Mesothelial cell of epicardium (in vitro differentiated cells): ENCODE measurements around the gene GPR132. TPM values are rescaled to one million over a fixed set of nuclear protein-coding genes. Genes with fewer than 3 reads are reported as not detected.
"Not testable (repeated sequence)": the region's sequence is repeated elsewhere in the genome, so short reads cannot be mapped to it uniquely, and the experiment has no call there.

Experiments
- DNase-seq, 2 experiments: peaks; one replicate each; pipeline ENCODE4 v3.0.0; 2021; ENCODE audit warnings: low spot score in 2 of 2; ENCODE audit not compliant: unreplicated experiment in 2 of 2
- H3K27ac Mint-ChIP-seq: 2 replicates; pipeline ENCODE4 v1.8.0; 2021; ENCODE audit warnings: mixed read lengths
- H3K27me3 Mint-ChIP-seq: 2 replicates; pipeline ENCODE4 v1.8.0; 2021; ENCODE audit warnings: low read depth, mixed read lengths
- H3K36me3 Mint-ChIP-seq: 2 replicates; pipeline ENCODE4 v1.8.0; 2021; ENCODE audit warnings: mixed read lengths
- H3K4me1 Mint-ChIP-seq: 2 replicates; pipeline ENCODE4 v1.8.0; 2021; ENCODE audit warnings: mixed read lengths
- H3K4me3 Mint-ChIP-seq: 2 replicates; pipeline ENCODE4 v1.8.0; 2021; ENCODE audit warnings: mild to moderate bottlenecking, moderate library complexity, mixed read lengths
- H3K9me3 Mint-ChIP-seq: 2 replicates; pipeline ENCODE4 v1.8.0; 2021; ENCODE audit warnings: mixed read lengths
- total RNA-seq: library from RNA; stranded (reverse); gene quantifications from 3 replicates; pipeline ENCODE4 v1.2.1, GENCODE V29; 2021
- TF ChIP-seq, protein P1 (sequence below): fragments of 200-600 bp; sonication (generic); IDR thresholded peaks from one replicate; pipeline ENCODE4 v1.5.0; 2021; ENCODE audit warnings: antibody characterized with exemption; ENCODE audit not compliant: unreplicated experiment

Gene GPR132
- total RNA-seq, 1 donor from 2014 or later, result 1.6 TPM

- no peaks in the 10 kb centered on the region for H3K36me3 Mint-ChIP-seq
- H3K4me1 Mint-ChIP-seq, result peaks cover 15% of the 10 kb centered on the region
- no peak for DNase-seq
- H3K4me3 Mint-ChIP-seq, result no peak overlapping the region
- TF ChIP-seq, protein P1, sequence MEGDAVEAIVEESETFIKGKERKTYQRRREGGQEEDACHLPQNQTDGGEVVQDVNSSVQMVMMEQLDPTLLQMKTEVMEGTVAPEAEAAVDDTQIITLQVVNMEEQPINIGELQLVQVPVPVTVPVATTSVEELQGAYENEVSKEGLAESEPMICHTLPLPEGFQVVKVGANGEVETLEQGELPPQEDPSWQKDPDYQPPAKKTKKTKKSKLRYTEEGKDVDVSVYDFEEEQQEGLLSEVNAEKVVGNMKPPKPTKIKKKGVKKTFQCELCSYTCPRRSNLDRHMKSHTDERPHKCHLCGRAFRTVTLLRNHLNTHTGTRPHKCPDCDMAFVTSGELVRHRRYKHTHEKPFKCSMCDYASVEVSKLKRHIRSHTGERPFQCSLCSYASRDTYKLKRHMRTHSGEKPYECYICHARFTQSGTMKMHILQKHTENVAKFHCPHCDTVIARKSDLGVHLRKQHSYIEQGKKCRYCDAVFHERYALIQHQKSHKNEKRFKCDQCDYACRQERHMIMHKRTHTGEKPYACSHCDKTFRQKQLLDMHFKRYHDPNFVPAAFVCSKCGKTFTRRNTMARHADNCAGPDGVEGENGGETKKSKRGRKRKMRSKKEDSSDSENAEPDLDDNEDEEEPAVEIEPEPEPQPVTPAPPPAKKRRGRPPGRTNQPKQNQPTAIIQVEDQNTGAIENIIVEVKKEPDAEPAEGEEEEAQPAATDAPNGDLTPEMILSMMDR, result no peak
- no peak overlapping the region for H3K27ac Mint-ChIP-seq
- H3K9me3 Mint-ChIP-seq, result no peaks in the 10 kb centered on the region
- H3K27me3 Mint-ChIP-seq, result peaks cover 23% of the 10 kb centered on the region
Observed at GRCh38 chr14:105030836-105031396, 34.3 kb downstream of the GPR132 start.

GRCh38 chr14:105030194-105030593, 35.0 kb downstream of the GPR132 start:
- no peak for DNase-seq
- H3K4me3 Mint-ChIP-seq, result no peak overlapping the region
- peaks cover 23% of the 10 kb centered on the region for H3K27me3 Mint-ChIP-seq
- no peak overlapping the region for H3K27ac Mint-ChIP-seq
- H3K4me1 Mint-ChIP-seq, result peaks cover 15% of the 10 kb centered on the region
- no peaks in the 10 kb centered on the region for H3K36me3 Mint-ChIP-seq
- no peaks in the 10 kb centered on the region for H3K9me3 Mint-ChIP-seq
- TF ChIP-seq, protein P1, result no peak

GRCh38 chr14:105029402-105029801, 35.8 kb downstream of the GPR132 start:
- no peak for DNase-seq
- no peaks in the 10 kb centered on the region for H3K9me3 Mint-ChIP-seq
- TF ChIP-seq, protein P1, result no peak
- H3K36me3 Mint-ChIP-seq, result no peaks in the 10 kb centered on the region
- no peak overlapping the region for H3K4me3 Mint-ChIP-seq
- peaks cover 15% of the 10 kb centered on the region for H3K4me1 Mint-ChIP-seq
- peaks cover 18% of the 10 kb centered on the region for H3K27me3 Mint-ChIP-seq
- H3K27ac Mint-ChIP-seq, result no peak overlapping the region

DNA sequence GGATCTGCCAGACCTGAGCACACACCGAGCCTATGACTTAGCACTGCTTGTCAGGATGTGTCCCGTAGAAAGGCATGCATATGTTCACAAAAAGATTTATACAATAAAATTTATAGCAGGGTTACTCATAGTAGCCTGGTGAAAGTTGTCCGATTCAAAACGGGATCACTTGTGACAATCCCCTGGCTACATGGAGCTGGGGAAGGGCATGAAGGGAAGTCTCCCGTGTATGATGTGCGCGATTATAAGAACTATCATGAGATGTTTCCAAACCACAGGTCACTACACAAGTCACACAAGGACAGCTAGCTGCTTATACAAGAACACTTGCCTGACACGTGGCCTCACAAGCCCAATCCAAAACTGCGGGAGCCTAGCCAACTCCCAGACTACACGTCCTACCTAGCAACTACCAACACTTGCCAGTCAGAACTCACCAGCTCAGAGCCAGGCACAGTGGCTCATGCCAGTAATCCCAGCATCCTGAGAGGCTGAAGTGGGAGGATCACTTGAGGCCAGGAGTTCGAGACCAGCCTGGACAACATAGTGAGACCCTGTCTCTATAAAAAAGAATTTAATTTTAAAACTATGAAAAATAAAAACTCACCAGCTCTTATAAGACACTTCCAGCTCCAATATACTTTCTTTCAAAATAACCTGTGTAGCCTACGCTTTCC, 36.8 kb downstream of the GPR132 start:
- no peak overlapping the region for H3K27ac Mint-ChIP-seq
- peaks cover 9% of the 10 kb centered on the region for H3K27me3 Mint-ChIP-seq
- H3K9me3 Mint-ChIP-seq, result no peaks in the 10 kb centered on the region
- H3K36me3 Mint-ChIP-seq, result no peaks in the 10 kb centered on the region
- DNase-seq, result no peak
- H3K4me3 Mint-ChIP-seq, result no peak overlapping the region
- peaks cover 11% of the 10 kb centered on the region for H3K4me1 Mint-ChIP-seq
- TF ChIP-seq, protein P1, result no peak

DNA sequence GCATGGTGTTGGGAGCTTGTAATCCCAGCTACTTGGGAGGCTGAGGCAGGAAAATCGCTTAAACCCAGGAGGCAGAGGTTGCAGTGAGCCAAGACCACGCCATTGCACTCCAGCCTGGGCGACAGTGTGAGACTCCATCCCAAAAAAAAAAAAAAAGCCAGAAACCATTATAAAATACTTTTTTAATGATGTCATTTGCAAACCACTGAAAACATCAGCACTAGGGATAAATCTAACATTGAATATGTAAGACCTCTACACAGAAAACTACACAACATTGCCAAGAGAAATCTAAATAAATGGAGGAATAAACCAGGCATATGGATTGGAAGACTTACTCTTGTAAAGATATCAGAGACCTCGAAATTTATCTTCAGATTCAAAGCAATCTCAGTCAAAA, 37.5 kb downstream of the GPR132 start:
- H3K4me3 Mint-ChIP-seq, H3K27me3 Mint-ChIP-seq: not testable (repeated sequence)
- peaks cover 11% of the 10 kb centered on the region for H3K4me1 Mint-ChIP-seq

GRCh38 chr14:105026802-105027563, 38.2 kb downstream of the GPR132 start:
- no peak overlapping the region for H3K27ac Mint-ChIP-seq
- no peaks in the 10 kb centered on the region for H3K9me3 Mint-ChIP-seq
- peaks cover 6% of the 10 kb centered on the region for H3K4me1 Mint-ChIP-seq
- TF ChIP-seq, protein P1, result no peak
- H3K36me3 Mint-ChIP-seq, result no peaks in the 10 kb centered on the region
- H3K27me3 Mint-ChIP-seq, result peaks cover 5% of the 10 kb centered on the region
- DNase-seq, result no peak
- no peak overlapping the region for H3K4me3 Mint-ChIP-seq

More for the DNA sequence above, 37.5 kb downstream of the GPR132 start:
- not testable (repeated sequence) for H3K36me3 Mint-ChIP-seq, H3K27ac Mint-ChIP-seq, DNase-seq, H3K9me3 Mint-ChIP-seq
